HepG2 (cell line): ENCODE data around the gene MXD3. TPM values are rescaled to one million over a fixed set of nuclear protein-coding genes. Genes with fewer than 3 reads are reported as not detected.

Source experiments
- BRCA1 ChIP-seq: sonication (generic); formaldehyde crosslinking; IDR thresholded peaks from 2 replicates; pipeline ENCODE4 v1.4.0; 2020; ENCODE audit warnings: missing genetic modification reagents
- CENPX ChIP-seq: sonication (generic); formaldehyde crosslinking; IDR thresholded peaks from 2 replicates; pipeline ENCODE4 v1.9.0; 2021; ENCODE audit warnings: mild to moderate bottlenecking, missing genetic modification reagents, moderate library complexity
- CREB1 ChIP-seq, 2 experiments: fragments of 450-650 bp in 1 of 2; IDR thresholded peaks; 2 replicates each; pipeline ENCODE4 v1.6.1; 2016 to 2017; ENCODE audit warnings: control low read depth in 1 of 2, mild to moderate bottlenecking in 1 of 2, missing compliant biosample characterization in 1 of 2, missing genetic modification characterization in 1 of 2
- GPN1 ChIP-seq: sonication (generic); formaldehyde crosslinking; IDR thresholded peaks from 2 replicates; pipeline ENCODE4 v1.5.1; 2020; ENCODE audit warnings: missing genetic modification reagents, borderline replicate concordance
- HDAC1 ChIP-seq: sonication (generic); formaldehyde crosslinking; IDR thresholded peaks from 2 replicates; pipeline ENCODE4 v1.5.1; 2020; ENCODE audit warnings: mild to moderate bottlenecking, missing genetic modification reagents
- HNRNPL ChIP-seq: fragments of 200-400 bp; formaldehyde crosslinking; IDR thresholded peaks from 2 replicates; pipeline ENCODE4 v1.6.1; 2017; ENCODE audit warnings: mild to moderate bottlenecking, low read depth, low read length
- ISL2 ChIP-seq: sonication (generic); formaldehyde crosslinking; IDR thresholded peaks from 2 replicates; pipeline ENCODE4 v1.5.0; 2020; ENCODE audit warnings: missing genetic modification reagents
- NFYC ChIP-seq: IDR thresholded peaks from 2 replicates; pipeline ENCODE4 v1.6.1; 2016; ENCODE audit warnings: missing genetic modification reagents, missing compliant biosample characterization
- NR1H2 ChIP-seq: sonication (generic); formaldehyde crosslinking; IDR thresholded peaks from 2 replicates; pipeline ENCODE4 v1.8.1; 2022; ENCODE audit warnings: low read depth, missing genetic modification reagents, borderline replicate concordance
- POGK ChIP-seq: sonication (generic); formaldehyde crosslinking; conservative IDR thresholded peaks from 2 replicates; pipeline ENCODE4 v1.8.0; 2022; ENCODE audit warnings: mild to moderate bottlenecking, moderate library complexity, missing genetic modification reagents
- SOX5 ChIP-seq: IDR thresholded peaks from 2 replicates; pipeline ENCODE4 v1.6.1; 2016; ENCODE audit warnings: borderline replicate concordance
- SYNCRIP ChIP-seq: fragments of 200-400 bp; formaldehyde crosslinking; IDR thresholded peaks from 2 replicates; pipeline ENCODE4 v1.6.1; 2018; ENCODE audit warnings: mild to moderate bottlenecking, low read depth, low read length; ENCODE audit not compliant: insufficient read depth
- TCF12 ChIP-seq, 2 experiments: fragments of 450-650 bp in 1 of 2; sonication (generic) in 1 of 2; formaldehyde crosslinking in 1 of 2; IDR thresholded peaks; 2 replicates each; pipeline versions ENCODE4 v1.6.1 to v1.8.0; 2017 to 2022; ENCODE audit warnings: antibody characterized with exemption in 1 of 2, mild to moderate bottlenecking in 1 of 2, missing genetic modification reagents in 1 of 2, moderate library complexity in 1 of 2
- TEAD2 ChIP-seq: sonication (generic); formaldehyde crosslinking; IDR thresholded peaks from 2 replicates; pipeline ENCODE4 v1.9.0; 2021; ENCODE audit warnings: missing genetic modification reagents
- YEATS4 ChIP-seq: sonication (generic); formaldehyde crosslinking; IDR thresholded peaks from 2 replicates; pipeline ENCODE4 v1.4.0; 2020; ENCODE audit warnings: missing genetic modification reagents, borderline replicate concordance
- ZNF136 ChIP-seq: sonication (generic); formaldehyde crosslinking; IDR thresholded peaks from 2 replicates; pipeline ENCODE4 v1.8.1; 2022; ENCODE audit warnings: low read depth, mild to moderate bottlenecking, moderate library complexity, missing genetic modification reagents
- ZNF235 ChIP-seq: sonication (generic); formaldehyde crosslinking; IDR thresholded peaks from 2 replicates; pipeline ENCODE4 v1.8.1; 2023; ENCODE audit warnings: mild to moderate bottlenecking, missing genetic modification reagents, borderline replicate concordance
- ZNF274 ChIP-seq: sonication (generic); formaldehyde crosslinking; IDR thresholded peaks from 2 replicates; pipeline ENCODE4 v1.5.1; 2020; ENCODE audit warnings: mild to moderate bottlenecking, missing genetic modification reagents
- ZNF292 ChIP-seq: sonication (generic); formaldehyde crosslinking; IDR thresholded peaks from 2 replicates; pipeline ENCODE4 v1.8.1; 2022; ENCODE audit warnings: mild to moderate bottlenecking, low read depth, missing genetic modification reagents, borderline replicate concordance
- ZNF510 ChIP-seq: sonication (generic); formaldehyde crosslinking; IDR thresholded peaks from 2 replicates; pipeline ENCODE4 v1.4.0; 2020; ENCODE audit warnings: low read depth, mild to moderate bottlenecking, missing genetic modification reagents
- ZNF619 ChIP-seq: sonication (generic); formaldehyde crosslinking; IDR thresholded peaks from 2 replicates; pipeline ENCODE4 v1.4.0; 2020; ENCODE audit warnings: mild to moderate bottlenecking, missing genetic modification reagents
- ZNF644 ChIP-seq: IDR thresholded peaks from 2 replicates; pipeline ENCODE4 v1.6.1; 2016; ENCODE audit warnings: low read depth
- ZNF788 ChIP-seq: sonication (generic); formaldehyde crosslinking; IDR thresholded peaks from 2 replicates; pipeline ENCODE4 v1.5.0; 2020; ENCODE audit warnings: mild to moderate bottlenecking, missing genetic modification reagents, borderline replicate concordance
- polyA plus RNA-seq, 8 experiments: library from polyadenylated mRNA; depleted of rRNA in 3 of 8; stranded (reverse) in 7 of 8; unstranded in 1 of 8; fragments of >200 nt; fragmentation: Illumina TruSeq in 4 of 8; extraction: Trizol in 4 of 8; gene quantifications; 2 replicates each; pipeline versions ENCODE4 v1.2.1 to v1.2.3, GENCODE V29; 2011 to 2016; ENCODE audit warnings: low read depth in 4 of 8, missing spikeins in 1 of 8, mixed read lengths in 1 of 8; ENCODE audit not compliant: insufficient read depth in 1 of 8
- total RNA-seq, 5 experiments: library from RNA; depleted of rRNA; stranded (reverse); fragments of >200 nt; fragmentation: Illumina TruSeq; extraction: Trizol; gene quantifications; 2 replicates each; pipeline ENCODE4 v1.2.3, GENCODE V29; 2016; ENCODE audit warnings: low read depth in 1 of 5
- TF ChIP-seq, protein P1 (sequence below): sonication (generic); formaldehyde crosslinking; IDR thresholded peaks from 2 replicates; pipeline ENCODE4 v1.9.0; 2021; ENCODE audit warnings: missing genetic modification reagents, borderline replicate concordance
- TF ChIP-seq, protein P2 (sequence below): sonication (generic); formaldehyde crosslinking; conservative IDR thresholded peaks from 2 replicates; pipeline ENCODE4 v1.4.0; 2020; ENCODE audit warnings: missing genetic modification reagents

MXD3 gene
- total and polyA plus RNA-seq, 2 of the 13 experiments (the other 11 are each of a cell fraction or from before 2014, with no cell fraction given) = 10.5 to 12.8 TPM

- peak; percentile 49; the same call in 1 of the 2 replicates for TF ChIP-seq ZNF292 (CRISPR knock-in tag)
- no peak for TF ChIP-seq ZNF644 (CRISPR knock-in tag)
- TF ChIP-seq ZNF788 (CRISPR knock-in tag) = peak; percentile 68; the same call in 1 of the 2 replicates
- no peak for TF ChIP-seq SYNCRIP
- TF ChIP-seq ISL2 (CRISPR knock-in tag) = peak; percentile 42
- no peak for TF ChIP-seq ZNF274 (CRISPR knock-in tag)
- no peak for TF ChIP-seq CENPX (CRISPR knock-in tag)
- peak; percentile 79; the same call in 1 of the 2 replicates for TF ChIP-seq YEATS4 (CRISPR knock-in tag)
- TF ChIP-seq TEAD2 (CRISPR knock-in tag) = no peak
- TF ChIP-seq CREB1 (IDR thresholded peaks at IDR 0.05) = peak; percentile 70
- peak; percentile 88 for TF ChIP-seq CREB1 (CRISPR knock-in tag; IDR thresholded peaks at IDR 0.05)
- no peak for TF ChIP-seq ZNF235
- peak; percentile 83; the same call in 1 of the 2 replicates for TF ChIP-seq POGK (CRISPR knock-in tag)
- 0 out of 2 replicates have a peak, but pooled peaks have one; percentile 47 for TF ChIP-seq ZNF510 (CRISPR knock-in tag)
- TF ChIP-seq HNRNPL = 0 out of 2 replicates have a peak, but pooled peaks have one; percentile 29
- TF ChIP-seq NR1H2 = no peak
- TF ChIP-seq TCF12 (IDR thresholded peaks at IDR 0.05) = no peak
- no peak; the same call in 1 of the 2 replicates for TF ChIP-seq TCF12 (CRISPR knock-in tag; IDR thresholded peaks at IDR 0.05)
- TF ChIP-seq BRCA1 (CRISPR knock-in tag) = no peak
- no peak for TF ChIP-seq GPN1 (CRISPR knock-in tag)
- no peak for TF ChIP-seq ZNF619
- TF ChIP-seq SOX5 (CRISPR knock-in tag) = peak; percentile 20; the same call in 1 of the 2 replicates
- peak; percentile 99 for TF ChIP-seq NFYC
- no peak; the same call in 1 of the 2 replicates for TF ChIP-seq ZNF136 (CRISPR knock-in tag)
- peak; percentile 98 for TF ChIP-seq HDAC1
- TF ChIP-seq, protein P1, sequence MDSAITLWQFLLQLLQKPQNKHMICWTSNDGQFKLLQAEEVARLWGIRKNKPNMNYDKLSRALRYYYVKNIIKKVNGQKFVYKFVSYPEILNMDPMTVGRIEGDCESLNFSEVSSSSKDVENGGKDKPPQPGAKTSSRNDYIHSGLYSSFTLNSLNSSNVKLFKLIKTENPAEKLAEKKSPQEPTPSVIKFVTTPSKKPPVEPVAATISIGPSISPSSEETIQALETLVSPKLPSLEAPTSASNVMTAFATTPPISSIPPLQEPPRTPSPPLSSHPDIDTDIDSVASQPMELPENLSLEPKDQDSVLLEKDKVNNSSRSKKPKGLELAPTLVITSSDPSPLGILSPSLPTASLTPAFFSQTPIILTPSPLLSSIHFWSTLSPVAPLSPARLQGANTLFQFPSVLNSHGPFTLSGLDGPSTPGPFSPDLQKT = no peak
- TF ChIP-seq, protein P2, sequence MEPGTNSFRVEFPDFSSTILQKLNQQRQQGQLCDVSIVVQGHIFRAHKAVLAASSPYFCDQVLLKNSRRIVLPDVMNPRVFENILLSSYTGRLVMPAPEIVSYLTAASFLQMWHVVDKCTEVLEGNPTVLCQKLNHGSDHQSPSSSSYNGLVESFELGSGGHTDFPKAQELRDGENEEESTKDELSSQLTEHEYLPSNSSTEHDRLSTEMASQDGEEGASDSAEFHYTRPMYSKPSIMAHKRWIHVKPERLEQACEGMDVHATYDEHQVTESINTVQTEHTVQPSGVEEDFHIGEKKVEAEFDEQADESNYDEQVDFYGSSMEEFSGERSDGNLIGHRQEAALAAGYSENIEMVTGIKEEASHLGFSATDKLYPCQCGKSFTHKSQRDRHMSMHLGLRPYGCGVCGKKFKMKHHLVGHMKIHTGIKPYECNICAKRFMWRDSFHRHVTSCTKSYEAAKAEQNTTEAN (CRISPR knock-in tag) = no peak
These were observed 40.0 kb upstream of the MXD3 start, which contains the start of gene LMAN2 (continued) for GRCh38 chr5:177351392-177352329.
